Omental fat pad (tissue), 4 donors: ENCODE measurements around the gene NTM. TPM values are rescaled to one million over a fixed set of nuclear protein-coding genes. Genes with fewer than 3 reads are reported as not detected.

Source experiments
- ATAC-seq: fragments of 150-250 bp; one replicate; pipeline ENCODE4 v1.9.1; 2016; ENCODE audit warnings: mild to moderate bottlenecking, moderate library complexity; ENCODE audit not compliant: low FRiP score
- DNase-seq: peaks from one replicate; pipeline ENCODE4 v3.0.0-alpha.2; 2019; ENCODE audit warnings: low spot score
- CTCF ChIP-seq, 3 donors: fragments of 450-650 bp; IDR thresholded peaks; one replicate each; pipeline ENCODE4 v1.5.1; 2016 to 2017; ENCODE audit warnings: antibody characterized with exemption in 3 of 3, mild to moderate bottlenecking in 3 of 3, moderate library complexity in 2 of 3
- total RNA-seq, 4 donors: library from RNA; depleted of rRNA; stranded (reverse); fragments of >200 nt; gene quantifications; one replicate each; pipeline ENCODE4 v1.1.0, GENCODE V29; 2016

Gene NTM
- total RNA-seq, 4 donors from 2014 or later, result 0.56 to 5.5 (median 2.4) TPM

DNA sequence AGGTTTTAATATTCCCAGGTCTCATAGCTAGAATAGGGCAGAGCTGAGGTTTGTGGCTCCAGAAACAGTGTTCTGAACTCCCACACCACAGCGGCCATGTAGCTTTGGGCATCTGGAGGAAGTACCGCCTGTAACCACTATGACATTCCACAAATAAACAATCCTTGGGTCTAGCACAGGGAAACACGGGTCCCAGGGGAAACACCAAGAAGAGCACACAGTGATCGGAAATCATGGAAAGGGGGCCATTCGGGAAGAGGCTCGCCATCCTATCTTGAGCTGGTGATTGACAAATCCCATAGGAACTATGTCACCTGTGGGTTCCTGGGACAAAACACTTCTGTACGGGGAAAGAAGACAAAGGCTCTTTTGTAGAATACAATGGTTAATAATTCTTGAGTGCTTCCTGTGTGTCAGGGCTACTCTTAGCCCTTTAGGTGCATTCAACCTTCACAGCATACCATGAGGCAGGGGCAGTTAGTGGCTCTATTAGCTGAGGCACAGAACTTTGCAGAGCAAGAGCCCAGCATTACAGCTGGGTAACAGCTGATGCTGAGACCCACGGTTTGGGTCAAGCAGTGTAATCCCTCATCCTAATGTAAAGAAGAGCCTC, 514.2 kb downstream of the NTM start:
- DNase-seq (no peak), ATAC-seq (no peak)
- no peak for TF ChIP-seq CTCF (IDR thresholded peaks at IDR 0.05)

DNA sequence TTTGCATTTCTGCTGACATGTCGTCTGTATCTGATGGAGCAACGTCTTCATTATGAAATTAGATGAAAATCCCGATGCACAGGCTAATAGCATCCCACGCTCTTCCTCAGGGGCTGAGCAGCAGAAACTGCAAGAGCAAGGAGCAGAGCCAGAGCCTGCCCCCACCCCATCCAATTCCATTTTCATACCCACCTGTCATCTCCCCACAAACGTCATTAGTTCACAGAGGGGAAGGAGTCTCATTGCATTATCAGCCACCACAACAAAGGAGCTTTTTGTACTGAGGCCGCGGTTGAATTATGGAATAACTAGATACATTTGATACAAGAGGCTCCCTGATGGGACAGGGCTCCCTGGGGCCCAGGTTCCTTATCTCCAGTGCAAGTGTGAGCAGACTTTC, 515.0 kb downstream of the NTM start:
- DNase-seq (no peak), ATAC-seq (no peak)
- no peak for TF ChIP-seq CTCF (IDR thresholded peaks at IDR 0.05)

GRCh38 chr11:131886201-131886600, 515.8 kb downstream of the NTM start:
- no peak for TF ChIP-seq CTCF (IDR thresholded peaks at IDR 0.05)
- no peak for ATAC-seq
- no peak for DNase-seq

GRCh38 chr11:131888230-131888855, 517.9 kb downstream of the NTM start:
- no peak for DNase-seq
- no peak for ATAC-seq
- no peak for TF ChIP-seq CTCF (IDR thresholded peaks at IDR 0.05)

GRCh38 chr11:131889146-131889577, 518.7 kb downstream of the NTM start:
- no peak for ATAC-seq
- DNase-seq, result no peak
- no peak for TF ChIP-seq CTCF (IDR thresholded peaks at IDR 0.05)

DNA sequence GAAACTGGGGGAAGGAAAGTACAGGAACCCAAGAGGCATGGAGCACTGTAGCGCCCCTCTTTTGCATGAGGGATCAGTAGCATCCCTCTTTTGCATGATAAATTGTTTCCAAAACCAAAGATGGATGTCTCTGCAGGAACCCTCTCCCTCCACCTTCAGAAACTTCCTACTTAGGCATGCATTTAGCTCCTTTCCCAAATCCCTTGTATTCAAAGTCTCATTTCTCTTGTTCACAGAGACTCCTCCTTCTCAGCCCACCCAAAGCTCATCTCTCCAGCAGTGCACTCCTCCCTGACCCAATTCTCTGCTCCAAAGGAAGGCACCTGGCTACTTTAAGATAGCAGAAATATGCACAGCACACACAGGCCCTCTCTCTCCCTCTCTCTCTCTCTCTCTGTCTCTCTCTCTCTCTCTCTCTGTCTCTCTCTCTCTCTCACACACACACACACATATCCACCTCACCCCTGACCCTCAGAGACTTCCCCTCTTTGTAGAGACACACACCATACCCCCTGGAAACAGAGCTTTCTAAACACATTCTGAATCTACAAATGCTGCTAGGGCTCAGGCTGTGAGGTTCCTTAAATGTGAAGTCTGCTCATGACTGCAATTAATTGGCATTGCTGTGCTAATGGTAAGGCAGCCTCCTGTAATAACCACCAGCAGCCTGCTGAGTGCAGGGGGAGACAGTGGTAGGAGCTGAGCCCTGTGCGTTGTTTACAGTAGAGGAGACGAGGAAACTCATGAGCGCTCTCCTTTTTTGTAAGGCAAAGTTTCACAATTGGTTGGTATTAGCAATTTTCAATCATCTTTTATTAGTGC, 519.6 kb downstream of the NTM start:
- TF ChIP-seq CTCF (IDR thresholded peaks at IDR 0.05), result no peak
- no peak for ATAC-seq
- no peak for DNase-seq
